HFF-Myc (cell line): ENCODE results near the gene FBXL20.
"Not testable (repeated sequence)": the region's sequence is repeated elsewhere in the genome, so short reads cannot be mapped to it uniquely, and the experiment has no call there.

ENCODE experiments used
- DNase-seq: peaks from one replicate; pipeline ENCODE4 v3.0.0-alpha.2; 2011; ENCODE audit warnings: low read depth; ENCODE audit errors: extremely low read depth
- H3K4me3 ChIP-seq: replicated peaks from 2 replicates; pipeline ENCODE4 v1.5.1; 2011; ENCODE audit warnings: low read depth, mild to moderate bottlenecking, control low read depth, low read length
- CTCF ChIP-seq: IDR thresholded peaks from 2 replicates; pipeline ENCODE4 v1.5.1; 2012; ENCODE audit warnings: mild to moderate bottlenecking, low read depth, low read length, control low read depth; ENCODE audit errors: missing control alignments

Gene FBXL20

GRCh38 chr17:39335704-39336223 is 65.7 kb downstream of the FBXL20 start:
- TF ChIP-seq CTCF = no peak

GRCh38 chr17:39334008-39334744 is 67.2 kb downstream of the FBXL20 start:
- H3K4me3 ChIP-seq, DNase-seq: not testable (repeated sequence)

More at GRCh38 chr17:39335704-39336223, 65.7 kb downstream of the FBXL20 start:
- DNase-seq = no peak
- H3K4me3 ChIP-seq = no peak overlapping the region

GRCh38 chr17:39332092-39332491 is 69.3 kb downstream of the FBXL20 start:
- TF ChIP-seq CTCF = no peak

GRCh38 chr17:39328815-39329214 is 72.6 kb downstream of the FBXL20 start:
- no peak overlapping the region for H3K4me3 ChIP-seq
- TF ChIP-seq CTCF = no peak
- no peak for DNase-seq

More at GRCh38 chr17:39332092-39332491, 69.3 kb downstream of the FBXL20 start:
- H3K4me3 ChIP-seq = no peak overlapping the region
- DNase-seq = no peak

- H3K4me3 ChIP-seq = no peak overlapping the region
Observed at GRCh38 chr17:39327109-39327508, 74.3 kb downstream of the FBXL20 start.

GRCh38 chr17:39325528-39326240 is 75.7 kb downstream of the FBXL20 start:
- no peak overlapping the region for H3K4me3 ChIP-seq
- no peak for TF ChIP-seq CTCF
- DNase-seq = no peak

More at GRCh38 chr17:39327109-39327508, 74.3 kb downstream of the FBXL20 start:
- no peak for DNase-seq
- no peak for TF ChIP-seq CTCF

GRCh38 chr17:39318636-39319035 is 82.8 kb downstream of the FBXL20 start:
- DNase-seq = no peak

More at GRCh38 chr17:39318636-39319035, 82.8 kb downstream of the FBXL20 start:
- TF ChIP-seq CTCF = no peak
- no peak overlapping the region for H3K4me3 ChIP-seq
